HepG2 (cell line): ENCODE data around the gene INPP1. TPM values are rescaled to one million over a fixed set of nuclear protein-coding genes. Genes with fewer than 3 reads are reported as not detected.

Experiments used
- AGO1 ChIP-seq: fragments of 200-400 bp; formaldehyde crosslinking; IDR thresholded peaks from 2 replicates; pipeline ENCODE4 v1.6.1; 2017; ENCODE audit warnings: mild to moderate bottlenecking, low read depth, low read length, moderate library complexity; ENCODE audit not compliant: poor library complexity, severe bottlenecking
- ATF7-NPFF ChIP-seq: sonication (generic); formaldehyde crosslinking; IDR thresholded peaks from 2 replicates; pipeline ENCODE4 v1.8.1; 2023; ENCODE audit warnings: mild to moderate bottlenecking, low read depth, missing genetic modification reagents, moderate library complexity
- DR1 ChIP-seq: sonication (generic); formaldehyde crosslinking; IDR thresholded peaks from 2 replicates; pipeline ENCODE4 v1.8.0; 2021; ENCODE audit warnings: mild to moderate bottlenecking, missing genetic modification reagents, inconsistent platforms
- GABPB1 ChIP-seq: IDR thresholded peaks from 2 replicates; pipeline ENCODE4 v1.6.1; 2016; ENCODE audit warnings: mild to moderate bottlenecking, missing genetic modification reagents, moderate library complexity, missing compliant biosample characterization
- LCORL ChIP-seq, 2 experiments: fragments of 450-650 bp in 1 of 2; sonication (generic) in 1 of 2; formaldehyde crosslinking in 1 of 2; IDR thresholded peaks; 2 replicates each; pipeline versions ENCODE4 v1.5.0 to v1.6.1; 2017 to 2020; ENCODE audit warnings: antibody characterized with exemption in 1 of 2, missing genetic modification reagents in 1 of 2
- POLR2A ChIP-seq, 2 experiments: IDR thresholded peaks; 2 replicates each; pipeline ENCODE4 v1.6.1; 2011; ENCODE audit warnings: low read depth in 2 of 2, low read length in 2 of 2, mild to moderate bottlenecking in 1 of 2, moderate library complexity in 1 of 2; ENCODE audit not compliant: insufficient read depth in 1 of 2
- POLR2AphosphoS2 ChIP-seq: IDR thresholded peaks from 2 replicates; pipeline ENCODE4 v1.6.1; 2011; ENCODE audit warnings: low read depth, low read length, improper control_type of control experiment
- RFX3 ChIP-seq: IDR thresholded peaks from 2 replicates; pipeline ENCODE4 v1.6.1; 2016; ENCODE audit warnings: missing biosample characterization, missing genetic modification reagents
- RXRB ChIP-seq: IDR thresholded peaks from 2 replicates; pipeline ENCODE4 v1.6.1; 2016; ENCODE audit warnings: borderline replicate concordance, missing genetic modification reagents, missing compliant biosample characterization
- SIX4 ChIP-seq: sonication (generic); formaldehyde crosslinking; IDR thresholded peaks from 2 replicates; pipeline ENCODE4 v1.4.0; 2020; ENCODE audit warnings: missing genetic modification reagents
- SMAD3 ChIP-seq: sonication (generic); formaldehyde crosslinking; IDR thresholded peaks from 2 replicates; pipeline ENCODE4 v1.4.0; 2020; ENCODE audit warnings: missing genetic modification reagents
- TOPORS ChIP-seq: sonication (generic); formaldehyde crosslinking; IDR thresholded peaks from 2 replicates; pipeline ENCODE4 v1.8.0; 2023; ENCODE audit warnings: mild to moderate bottlenecking, missing genetic modification reagents
- ZNF207 ChIP-seq: fragments of 450-650 bp; IDR thresholded peaks from 2 replicates; pipeline ENCODE4 v1.6.1; 2016; ENCODE audit warnings: antibody characterized with exemption, borderline replicate concordance
- ZNF24 ChIP-seq: fragments of 450-650 bp; IDR thresholded peaks from 2 replicates; pipeline ENCODE4 v1.6.1; 2017; ENCODE audit warnings: antibody characterized with exemption, mild to moderate bottlenecking
- ZNF292 ChIP-seq: sonication (generic); formaldehyde crosslinking; IDR thresholded peaks from 2 replicates; pipeline ENCODE4 v1.8.1; 2022; ENCODE audit warnings: mild to moderate bottlenecking, low read depth, missing genetic modification reagents, borderline replicate concordance
- ZNF550 ChIP-seq: sonication (generic); formaldehyde crosslinking; IDR thresholded peaks from 2 replicates; pipeline ENCODE4 v1.4.0; 2020; ENCODE audit warnings: mild to moderate bottlenecking, missing genetic modification reagents, borderline replicate concordance
- polyA plus RNA-seq, 8 experiments: library from polyadenylated mRNA; depleted of rRNA in 3 of 8; stranded (reverse) in 7 of 8; unstranded in 1 of 8; fragments of >200 nt; fragmentation: Illumina TruSeq in 4 of 8; extraction: Trizol in 4 of 8; gene quantifications; 2 replicates each; pipeline versions ENCODE4 v1.2.1 to v1.2.3, GENCODE V29; 2011 to 2016; ENCODE audit warnings: low read depth in 4 of 8, missing spikeins in 1 of 8, mixed read lengths in 1 of 8; ENCODE audit not compliant: insufficient read depth in 1 of 8
- total RNA-seq, 5 experiments: library from RNA; depleted of rRNA; stranded (reverse); fragments of >200 nt; fragmentation: Illumina TruSeq; extraction: Trizol; gene quantifications; 2 replicates each; pipeline ENCODE4 v1.2.3, GENCODE V29; 2016; ENCODE audit warnings: low read depth in 1 of 5
- TF ChIP-seq, protein P1 (sequence below): sonication (generic); formaldehyde crosslinking; IDR thresholded peaks from 2 replicates; pipeline ENCODE4 v1.4.0; 2020; ENCODE audit warnings: mild to moderate bottlenecking, missing genetic modification reagents, borderline replicate concordance
- TF ChIP-seq, protein P2 (sequence below): sonication (generic); formaldehyde crosslinking; IDR thresholded peaks from 2 replicates; pipeline ENCODE4 v1.4.0; 2020; ENCODE audit warnings: missing genetic modification reagents
- TF ChIP-seq, protein P3 (sequence below): sonication (generic); formaldehyde crosslinking; IDR thresholded peaks from 2 replicates; pipeline ENCODE4 v1.5.0; 2020; ENCODE audit warnings: missing genetic modification reagents
- TF ChIP-seq, protein P4 (sequence below): sonication (generic); formaldehyde crosslinking; IDR thresholded peaks from 2 replicates; pipeline ENCODE4 v1.8.0; 2022; ENCODE audit warnings: mild to moderate bottlenecking, missing genetic modification reagents, borderline replicate concordance
- TF ChIP-seq, protein P5 (sequence below): sonication (generic); formaldehyde crosslinking; IDR thresholded peaks from 2 replicates; pipeline ENCODE4 v1.5.0; 2020; ENCODE audit warnings: mild to moderate bottlenecking, missing genetic modification reagents

Gene INPP1
- total and polyA plus RNA-seq, 2 of the 13 experiments (the other 11 are each of a cell fraction or from before 2014, with no cell fraction given), result 10.0 to 13.3 TPM

DNA sequence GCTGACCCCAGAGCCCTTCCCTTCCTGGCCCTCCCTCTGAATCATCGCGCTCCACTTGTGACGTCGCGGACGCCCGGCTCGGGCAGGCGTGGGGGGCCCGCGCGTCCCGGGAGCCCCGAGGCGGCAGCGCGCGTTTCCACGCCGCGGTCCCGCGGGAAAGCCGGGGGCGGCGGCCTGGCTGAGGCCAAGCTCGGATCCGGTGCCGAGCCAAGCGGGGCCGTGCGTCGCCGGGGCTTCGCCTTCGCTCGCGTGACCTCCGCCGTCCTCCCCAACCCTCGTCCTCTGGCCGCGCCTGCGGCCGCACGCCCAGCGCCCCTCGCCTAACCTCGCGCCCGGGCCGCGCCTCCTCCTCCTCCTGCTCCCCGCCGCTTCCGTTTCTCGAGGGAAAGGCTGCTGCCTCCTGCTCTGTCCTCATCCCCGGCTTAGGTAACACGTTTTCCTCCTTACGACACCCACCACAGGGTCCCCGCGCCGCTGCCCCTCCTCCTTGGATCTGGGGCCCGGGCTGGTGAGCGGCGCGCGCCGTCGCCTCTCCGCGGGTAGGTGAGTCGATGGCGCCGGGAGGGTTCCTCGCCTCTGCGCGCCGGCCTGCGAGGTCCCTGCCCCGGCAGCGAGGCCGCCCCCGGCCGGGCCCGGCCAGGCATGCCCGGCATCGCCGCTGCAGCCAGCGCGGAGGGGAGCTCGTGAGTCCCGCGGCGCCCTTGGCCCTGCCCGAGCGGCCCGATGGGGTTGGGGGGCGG is at the start of gene INPP1 (continued):
- TF ChIP-seq AGO1, result peak; percentile 67
- TF ChIP-seq RFX3 (CRISPR knock-in tag), result no peak
- no peak for TF ChIP-seq SMAD3
- no peak for TF ChIP-seq RXRB (CRISPR knock-in tag)
- 0 out of 2 replicates have a peak, but pooled peaks have one; percentile 16 for TF ChIP-seq ZNF24
- peak in 1 of 2 experiments; percentile 30; a peak in 1 of 4 replicates for TF ChIP-seq POLR2A (IDR thresholded peaks at IDR 0.05; ENCODE audit: insufficient read depth in 1 of 2, low read depth in 2 of 2, low read length in 2 of 2)
- TF ChIP-seq, protein P1, sequence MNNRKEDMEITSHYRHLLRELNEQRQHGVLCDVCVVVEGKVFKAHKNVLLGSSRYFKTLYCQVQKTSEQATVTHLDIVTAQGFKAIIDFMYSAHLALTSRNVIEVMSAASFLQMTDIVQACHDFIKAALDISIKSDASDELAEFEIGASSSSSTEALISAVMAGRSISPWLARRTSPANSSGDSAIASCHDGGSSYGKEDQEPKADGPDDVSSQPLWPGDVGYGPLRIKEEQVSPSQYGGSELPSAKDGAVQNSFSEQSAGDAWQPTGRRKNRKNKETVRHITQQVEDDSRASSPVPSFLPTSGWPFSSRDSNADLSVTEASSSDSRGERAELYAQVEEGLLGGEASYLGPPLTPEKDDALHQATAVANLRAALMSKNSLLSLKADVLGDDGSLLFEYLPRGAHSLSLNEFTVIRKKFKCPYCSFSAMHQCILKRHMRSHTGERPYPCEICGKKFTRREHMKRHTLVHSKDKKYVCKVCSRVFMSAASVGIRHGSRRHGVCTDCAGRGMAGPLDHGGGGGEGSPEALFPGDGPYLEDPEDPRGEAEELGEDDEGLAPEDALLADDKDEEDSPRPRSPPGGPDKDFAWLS (CRISPR knock-in tag), result peak; percentile 37; the same call in 1 of the 2 replicates
- TF ChIP-seq DR1, result 0 out of 2 replicates have a peak, but pooled peaks have one; percentile 18
- peak; percentile 94 for TF ChIP-seq TOPORS
- peak; percentile 96 for TF ChIP-seq ZNF550
- TF ChIP-seq, protein P2, sequence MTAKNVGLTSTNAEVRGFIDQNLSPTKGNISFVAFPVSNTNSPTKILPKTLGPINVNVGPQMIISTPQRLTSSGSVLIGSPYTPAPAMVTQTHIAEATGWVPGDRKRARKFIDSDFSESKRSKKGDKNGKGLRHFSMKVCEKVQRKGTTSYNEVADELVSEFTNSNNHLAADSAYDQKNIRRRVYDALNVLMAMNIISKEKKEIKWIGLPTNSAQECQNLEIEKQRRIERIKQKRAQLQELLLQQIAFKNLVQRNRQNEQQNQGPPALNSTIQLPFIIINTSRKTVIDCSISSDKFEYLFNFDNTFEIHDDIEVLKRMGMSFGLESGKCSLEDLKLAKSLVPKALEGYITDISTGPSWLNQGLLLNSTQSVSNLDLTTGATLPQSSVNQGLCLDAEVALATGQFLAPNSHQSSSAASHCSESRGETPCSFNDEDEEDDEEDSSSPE, result peak; percentile 70
- TF ChIP-seq LCORL (IDR thresholded peaks at IDR 0.05), result no peak
- TF ChIP-seq LCORL (CRISPR knock-in tag; IDR thresholded peaks at IDR 0.05), result 0 out of 2 replicates have a peak, but pooled peaks have one; percentile 47
- no peak for TF ChIP-seq POLR2AphosphoS2
- TF ChIP-seq, protein P3, sequence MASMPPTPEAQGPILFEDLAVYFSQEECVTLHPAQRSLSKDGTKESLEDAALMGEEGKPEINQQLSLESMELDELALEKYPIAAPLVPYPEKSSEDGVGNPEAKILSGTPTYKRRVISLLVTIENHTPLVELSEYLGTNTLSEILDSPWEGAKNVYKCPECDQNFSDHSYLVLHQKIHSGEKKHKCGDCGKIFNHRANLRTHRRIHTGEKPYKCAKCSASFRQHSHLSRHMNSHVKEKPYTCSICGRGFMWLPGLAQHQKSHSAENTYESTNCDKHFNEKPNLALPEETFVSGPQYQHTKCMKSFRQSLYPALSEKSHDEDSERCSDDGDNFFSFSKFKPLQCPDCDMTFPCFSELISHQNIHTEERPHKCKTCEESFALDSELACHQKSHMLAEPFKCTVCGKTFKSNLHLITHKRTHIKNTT (CRISPR knock-in tag), result no peak
- TF ChIP-seq, protein P4, sequence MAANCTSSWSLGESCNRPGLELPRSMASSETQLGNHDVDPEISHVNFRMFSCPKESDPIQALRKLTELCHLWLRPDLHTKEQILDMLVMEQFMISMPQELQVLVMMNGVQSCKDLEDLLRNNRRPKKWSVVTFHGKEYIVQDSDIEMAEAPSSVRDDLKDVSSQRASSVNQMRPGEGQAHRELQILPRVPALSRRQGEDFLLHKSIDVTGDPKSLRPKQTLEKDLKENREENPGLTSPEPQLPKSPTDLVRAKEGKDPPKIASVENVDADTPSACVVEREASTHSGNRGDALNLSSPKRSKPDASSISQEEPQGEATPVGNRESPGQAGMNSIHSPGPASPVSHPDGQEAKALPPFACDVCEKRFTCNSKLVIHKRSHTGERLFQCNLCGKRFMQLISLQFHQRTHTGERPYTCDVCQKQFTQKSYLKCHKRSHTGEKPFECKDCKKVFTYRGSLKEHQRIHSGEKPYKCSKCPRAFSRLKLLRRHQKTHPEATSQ (CRISPR knock-in tag), result peak; percentile 84
- no peak for TF ChIP-seq SIX4 (CRISPR knock-in tag)
- TF ChIP-seq ATF7-NPFF, result peak; percentile 89
- TF ChIP-seq ZNF292 (CRISPR knock-in tag), result peak; percentile 8; the same call in 1 of the 2 replicates
- TF ChIP-seq, protein P5, sequence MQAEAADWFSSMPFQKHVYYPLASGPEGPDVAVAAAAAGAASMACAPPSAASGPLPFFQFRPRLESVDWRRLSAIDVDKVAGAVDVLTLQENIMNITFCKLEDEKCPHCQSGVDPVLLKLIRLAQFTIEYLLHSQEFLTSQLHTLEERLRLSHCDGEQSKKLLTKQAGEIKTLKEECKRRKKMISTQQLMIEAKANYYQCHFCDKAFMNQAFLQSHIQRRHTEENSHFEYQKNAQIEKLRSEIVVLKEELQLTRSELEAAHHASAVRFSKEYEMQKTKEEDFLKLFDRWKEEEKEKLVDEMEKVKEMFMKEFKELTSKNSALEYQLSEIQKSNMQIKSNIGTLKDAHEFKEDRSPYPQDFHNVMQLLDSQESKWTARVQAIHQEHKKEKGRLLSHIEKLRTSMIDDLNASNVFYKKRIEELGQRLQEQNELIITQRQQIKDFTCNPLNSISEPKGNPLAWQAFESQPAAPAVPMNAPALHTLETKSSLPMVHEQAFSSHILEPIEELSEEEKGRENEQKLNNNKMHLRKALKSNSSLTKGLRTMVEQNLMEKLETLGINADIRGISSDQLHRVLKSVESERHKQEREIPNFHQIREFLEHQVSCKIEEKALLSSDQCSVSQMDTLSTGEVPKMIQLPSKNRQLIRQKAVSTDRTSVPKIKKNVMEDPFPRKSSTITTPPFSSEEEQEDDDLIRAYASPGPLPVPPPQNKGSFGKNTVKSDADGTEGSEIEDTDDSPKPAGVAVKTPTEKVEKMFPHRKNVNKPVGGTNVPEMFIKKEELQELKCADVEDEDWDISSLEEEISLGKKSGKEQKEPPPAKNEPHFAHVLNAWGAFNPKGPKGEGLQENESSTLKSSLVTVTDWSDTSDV (CRISPR knock-in tag), result no peak
- no peak for TF ChIP-seq ZNF207
- TF ChIP-seq GABPB1 (CRISPR knock-in tag), result peak; percentile 85
